Stimulated activated CD8-positive, alpha-beta memory T cell treated with anti-CD3 and anti-CD28 coated beads, Interleukin-4, amount 100 ng/mL, for 48 hours (primary cell): ENCODE measurements around the gene RTTN.

Experiments
- DNase-seq: peaks from one replicate; pipeline ENCODE4 v3.0.0-alpha.2; 2020

The RTTN gene

GRCh38 chr18:69961718-69962117, 243.8 kb downstream of the RTTN start:
- DNase-seq, result no peak

- DNase-seq, result no peak
Measured at GRCh38 chr18:69958422-69958821, 247.1 kb downstream of the RTTN start.

- DNase-seq, result no peak
Measured at GRCh38 chr18:69957747-69958146, 247.7 kb downstream of the RTTN start.

- no peak for DNase-seq
Measured at GRCh38 chr18:69956665-69957620, 248.5 kb downstream of the RTTN start.

GRCh38 chr18:69956057-69956456, 249.4 kb downstream of the RTTN start:
- DNase-seq, result no peak

GRCh38 chr18:69954719-69955480, 250.6 kb downstream of the RTTN start:
- no peak for DNase-seq

- no peak for DNase-seq
Measured at GRCh38 chr18:69953191-69953590, 252.3 kb downstream of the RTTN start.
